NCI-H2171 treated with DMSO at 0.1 percent for 48 hours (cell line): ENCODE results near the gene KLHL17.
"Not testable (repeated sequence)": the region's sequence is repeated elsewhere in the genome, so short reads cannot be mapped to it uniquely, and the experiment has no call there.

Source experiments
- DNase-seq: peaks from one replicate; lab custom pipeline; 2025; lab: John Stamatoyannopoulos, UW

Gene KLHL17

DNA sequence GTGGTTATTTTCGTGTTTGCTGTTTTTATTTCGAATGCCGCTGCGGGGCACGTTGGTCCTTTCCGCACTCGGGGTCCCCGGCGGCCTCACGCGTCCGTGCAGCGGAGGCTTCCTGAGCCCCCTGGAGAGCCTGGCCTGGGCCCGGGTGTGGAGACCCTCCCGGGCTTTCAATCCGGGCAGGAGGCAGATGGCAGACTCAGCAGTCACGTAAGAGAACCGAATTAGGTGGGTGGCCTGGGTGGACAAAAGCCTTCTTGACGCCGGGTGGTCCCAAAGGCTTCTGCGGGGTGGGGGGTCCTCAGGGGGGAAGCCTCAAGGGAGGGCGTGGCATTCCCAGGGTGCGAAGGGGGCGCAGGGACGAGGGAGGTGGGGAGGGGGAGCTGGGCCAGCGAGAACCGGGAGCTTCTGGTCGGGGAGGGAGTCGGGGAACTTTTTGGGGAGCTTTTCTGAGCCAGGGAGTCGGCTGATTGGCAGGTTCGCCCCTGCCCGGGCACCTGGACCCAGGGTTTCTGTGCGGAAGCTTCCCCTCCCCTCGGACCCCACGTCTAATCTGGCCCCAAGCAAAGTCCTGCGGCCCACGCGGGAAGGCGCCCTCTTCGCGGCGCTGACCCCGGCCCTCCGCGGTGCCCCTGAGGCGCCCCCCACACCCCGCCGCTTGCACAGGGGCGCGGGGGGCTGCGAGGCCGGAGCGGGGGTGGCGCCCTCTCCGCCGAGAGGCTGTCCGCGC is 40.8 kb downstream of the KLHL17 start:
- DNase-seq = peak; percentile 56

DNA sequence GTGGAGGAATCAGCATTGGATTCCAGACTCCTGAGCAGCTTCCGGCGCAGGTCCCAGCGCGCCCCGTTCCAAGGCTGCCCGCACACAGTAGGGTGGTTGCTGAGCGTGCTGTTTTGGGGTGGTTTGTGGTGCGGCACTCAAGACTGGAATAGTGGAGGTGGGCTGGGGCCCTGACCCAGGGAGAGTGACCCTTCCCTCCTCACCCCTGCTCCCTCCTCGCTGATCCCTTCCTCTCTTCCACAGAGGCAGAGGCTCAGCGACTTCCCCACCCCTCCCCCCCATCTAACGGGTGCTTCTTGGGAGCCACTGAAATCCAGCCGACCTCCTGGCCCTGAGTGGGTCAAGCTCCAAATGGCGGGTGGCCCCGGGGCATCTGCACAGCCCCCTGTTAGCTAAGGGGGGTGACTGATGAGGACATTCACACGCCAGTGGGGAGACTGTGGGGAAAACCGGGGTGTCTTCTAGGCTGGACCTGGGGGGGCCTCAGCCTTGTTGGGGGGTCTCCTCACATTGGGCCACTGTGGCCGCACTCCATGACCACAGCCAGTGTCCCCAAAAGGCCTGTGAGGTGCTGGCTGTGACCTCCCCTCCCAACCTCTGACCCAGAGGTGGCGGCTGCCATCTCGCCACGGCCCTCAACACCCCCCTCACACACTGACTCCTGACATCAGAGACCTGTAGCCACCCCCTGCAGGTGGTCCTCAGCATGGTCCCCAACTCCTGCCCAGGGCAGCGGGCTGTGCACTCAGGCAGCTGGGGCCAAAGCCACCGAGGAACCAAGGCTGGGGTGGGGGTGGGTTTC is 43.4 kb downstream of the KLHL17 start:
- no peak for DNase-seq

DNA sequence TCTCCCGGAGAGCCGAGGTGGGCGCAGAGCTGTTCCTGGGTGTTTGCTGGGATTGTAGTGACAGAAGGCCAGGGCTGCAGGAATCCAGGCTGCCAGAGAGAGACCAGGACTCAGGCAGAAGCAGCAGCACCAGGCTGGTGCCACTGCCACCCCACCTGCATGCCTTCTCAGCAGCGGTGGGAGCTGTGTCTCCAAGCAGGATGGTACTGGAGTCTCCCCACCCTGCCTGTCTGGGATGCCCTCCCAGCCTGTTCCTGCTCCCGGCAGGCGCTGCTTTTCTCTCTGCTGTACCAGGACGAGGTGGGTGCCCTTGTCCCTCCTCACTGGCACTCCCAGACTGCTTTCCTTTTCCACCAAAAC is 44.0 kb downstream of the KLHL17 start:
- DNase-seq = no peak

DNA sequence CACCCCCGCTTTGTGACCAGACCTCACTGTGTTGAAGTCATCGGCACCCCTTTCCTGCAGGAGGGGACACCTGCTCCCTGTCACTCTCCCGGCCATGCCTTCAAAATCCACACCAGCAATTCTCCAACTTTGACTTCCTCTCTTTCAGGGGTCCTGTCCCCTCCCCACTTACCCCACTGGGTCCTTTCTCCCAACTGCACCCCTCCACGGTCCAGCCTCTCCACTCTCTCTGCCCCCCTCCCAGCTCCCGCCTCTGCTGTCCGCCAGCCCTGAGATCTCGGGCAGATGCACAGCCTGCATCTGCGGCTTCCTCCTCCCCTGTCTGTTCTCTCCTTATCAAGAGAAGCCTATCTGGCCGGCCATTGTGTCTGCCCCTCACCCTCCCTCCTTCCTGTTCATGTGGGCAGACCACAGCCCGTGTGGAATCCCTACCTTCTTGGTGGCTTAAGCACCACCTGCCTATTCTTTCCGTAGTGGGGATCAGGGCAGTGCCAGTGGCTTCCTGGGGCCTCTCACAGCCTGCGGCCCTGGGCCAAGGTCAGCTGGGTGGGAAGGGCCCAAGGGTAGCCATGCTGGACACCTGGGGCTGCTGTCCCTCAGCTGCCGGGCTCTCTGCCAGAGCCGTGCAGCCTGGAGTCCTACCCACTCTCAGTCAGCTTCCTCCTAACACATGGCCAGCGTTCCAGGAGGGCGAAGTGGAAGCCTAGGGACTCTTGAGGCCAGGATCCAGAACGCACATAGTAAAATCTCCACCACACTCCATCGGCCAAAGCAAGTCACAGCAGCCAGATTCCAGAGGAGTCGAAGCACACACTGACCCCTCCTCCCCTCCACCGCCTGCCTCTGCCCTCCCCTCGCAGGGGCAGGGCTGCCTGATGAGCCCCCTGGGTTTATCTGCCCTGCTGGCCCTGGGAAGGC is 44.7 kb downstream of the KLHL17 start:
- no peak for DNase-seq

DNA sequence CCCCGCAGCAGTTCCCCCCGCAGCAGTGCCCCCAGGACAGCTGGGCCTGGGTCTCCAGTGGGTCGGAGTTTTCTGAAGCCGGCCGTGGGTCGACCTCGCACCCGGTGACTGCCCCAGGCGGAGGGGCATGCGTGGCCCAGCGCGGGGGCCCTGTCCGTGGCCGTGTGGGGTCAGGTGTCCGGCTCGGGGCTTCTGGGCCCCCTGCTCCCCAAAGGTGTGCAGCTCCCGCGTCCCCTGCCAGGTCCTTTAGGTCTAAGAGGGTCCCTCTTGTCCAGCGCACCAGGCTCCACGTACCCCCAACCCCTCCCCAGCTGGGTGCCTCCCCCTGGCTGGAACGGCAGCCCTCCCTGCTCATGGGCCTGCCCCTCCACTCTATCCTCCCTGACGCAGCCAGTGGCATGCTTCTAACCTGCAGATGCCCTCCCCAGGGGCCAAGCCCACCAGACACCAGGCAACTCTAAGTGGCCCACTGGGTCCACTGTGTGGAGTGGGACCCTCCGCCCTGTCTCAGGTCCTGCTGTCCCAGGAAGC is 45.5 kb downstream of the KLHL17 start:
- DNase-seq = no peak

DNA sequence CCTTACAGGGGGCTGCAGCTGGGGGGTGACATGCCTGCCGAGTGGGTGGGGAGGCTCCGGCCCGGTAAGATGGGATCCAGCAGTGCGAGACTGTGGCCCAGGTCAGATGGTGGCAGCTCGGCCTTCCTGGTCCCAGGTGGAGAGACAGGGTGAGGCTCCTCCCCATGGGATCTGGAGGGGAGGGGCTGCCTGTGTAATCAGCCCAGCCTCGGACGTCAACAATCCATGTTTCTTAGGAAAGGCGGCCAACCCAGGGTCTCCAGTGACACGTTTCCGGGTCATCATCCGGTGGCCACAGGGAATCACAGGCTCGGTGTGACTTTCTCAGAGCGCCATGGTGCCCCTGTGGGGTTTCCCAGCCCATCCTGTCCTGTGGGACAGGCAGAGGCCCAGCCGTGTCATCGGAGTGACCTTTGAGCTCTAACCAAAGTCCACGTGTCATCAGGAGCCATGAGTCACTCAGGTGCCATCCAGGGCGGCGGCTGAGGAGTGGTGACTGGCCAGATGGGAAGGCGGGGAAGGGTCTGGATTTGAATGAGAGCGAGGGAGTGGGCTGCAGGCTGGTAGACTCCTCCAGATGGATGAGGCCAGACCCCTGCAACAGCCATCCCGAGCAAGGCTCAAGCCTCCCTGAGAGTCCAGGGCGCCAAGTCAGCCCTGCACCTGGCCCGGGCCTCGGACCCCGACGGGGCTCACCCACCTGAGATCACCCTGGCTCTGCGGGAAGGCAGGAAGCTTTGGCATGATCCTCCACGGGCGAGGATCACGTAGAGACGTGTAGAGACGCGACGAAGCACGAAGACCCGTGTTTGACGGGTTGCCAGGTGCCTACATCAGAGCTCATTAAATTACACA is 46.1 kb downstream of the KLHL17 start:
- DNase-seq = no peak

DNA sequence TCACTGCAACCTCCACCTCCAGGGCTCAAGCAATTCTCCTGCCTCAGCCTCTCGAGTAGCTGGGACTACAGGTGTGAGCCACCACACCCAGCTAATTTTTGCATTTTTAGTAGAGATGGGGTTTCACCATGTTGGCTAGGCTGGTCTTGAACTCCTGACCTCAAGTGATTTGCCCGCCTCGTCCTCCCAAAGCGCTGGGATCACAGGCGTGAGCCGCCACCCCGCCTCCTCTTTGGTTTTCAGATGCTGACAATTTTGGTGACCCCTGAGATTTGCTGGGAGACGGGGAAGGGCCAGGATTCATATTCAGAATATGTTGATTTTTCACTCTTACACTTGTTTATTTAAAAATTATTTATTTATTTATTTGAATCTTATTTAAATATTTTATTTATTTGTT is 49.7 kb downstream of the KLHL17 start:
- not testable (repeated sequence) for DNase-seq

DNA sequence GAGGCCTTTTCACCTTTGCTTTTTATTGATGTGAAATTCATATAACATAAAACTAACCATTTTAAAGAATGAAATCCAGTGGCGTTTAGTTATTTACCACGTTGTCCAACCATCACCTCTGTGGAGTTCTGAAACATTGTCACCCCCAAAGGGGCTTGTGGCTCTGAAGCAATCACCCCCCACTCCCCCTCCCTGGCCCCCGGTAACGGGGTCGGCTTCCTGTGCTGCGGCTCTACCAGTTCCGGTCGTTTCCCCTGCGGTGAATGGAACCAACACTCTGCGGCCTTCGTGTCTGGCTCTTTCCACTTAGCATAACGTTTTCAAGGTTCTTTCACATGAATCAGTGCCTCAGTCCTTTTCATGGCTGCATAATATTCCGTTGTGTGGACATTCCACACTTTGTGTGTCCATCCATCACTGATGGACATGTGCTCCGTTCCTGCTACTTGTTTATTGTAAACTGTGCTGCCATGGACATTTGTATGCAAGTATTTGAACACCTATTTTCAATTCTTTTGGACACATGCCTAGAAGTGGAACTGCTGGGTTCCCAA is 51.1 kb downstream of the KLHL17 start:
- no peak for DNase-seq

DNA sequence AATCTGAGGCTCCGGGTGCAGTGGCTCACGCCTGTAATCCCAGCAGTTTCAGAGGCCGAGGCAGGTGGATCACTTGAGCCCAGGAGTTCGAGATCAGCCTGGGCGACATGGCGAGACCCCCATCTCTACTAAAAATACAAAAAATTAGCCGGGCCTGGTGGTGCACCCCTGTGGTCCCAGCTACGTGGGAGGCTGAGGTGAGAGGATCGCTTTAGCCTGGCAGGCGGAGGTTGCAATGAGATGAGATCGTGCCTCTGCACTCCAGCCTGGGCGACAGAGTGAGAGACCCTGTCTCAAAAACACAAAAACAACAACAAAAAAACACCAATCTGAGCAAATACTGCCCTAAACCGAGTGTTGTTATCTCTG is 52.3 kb downstream of the KLHL17 start:
- not testable (repeated sequence) for DNase-seq

DNA sequence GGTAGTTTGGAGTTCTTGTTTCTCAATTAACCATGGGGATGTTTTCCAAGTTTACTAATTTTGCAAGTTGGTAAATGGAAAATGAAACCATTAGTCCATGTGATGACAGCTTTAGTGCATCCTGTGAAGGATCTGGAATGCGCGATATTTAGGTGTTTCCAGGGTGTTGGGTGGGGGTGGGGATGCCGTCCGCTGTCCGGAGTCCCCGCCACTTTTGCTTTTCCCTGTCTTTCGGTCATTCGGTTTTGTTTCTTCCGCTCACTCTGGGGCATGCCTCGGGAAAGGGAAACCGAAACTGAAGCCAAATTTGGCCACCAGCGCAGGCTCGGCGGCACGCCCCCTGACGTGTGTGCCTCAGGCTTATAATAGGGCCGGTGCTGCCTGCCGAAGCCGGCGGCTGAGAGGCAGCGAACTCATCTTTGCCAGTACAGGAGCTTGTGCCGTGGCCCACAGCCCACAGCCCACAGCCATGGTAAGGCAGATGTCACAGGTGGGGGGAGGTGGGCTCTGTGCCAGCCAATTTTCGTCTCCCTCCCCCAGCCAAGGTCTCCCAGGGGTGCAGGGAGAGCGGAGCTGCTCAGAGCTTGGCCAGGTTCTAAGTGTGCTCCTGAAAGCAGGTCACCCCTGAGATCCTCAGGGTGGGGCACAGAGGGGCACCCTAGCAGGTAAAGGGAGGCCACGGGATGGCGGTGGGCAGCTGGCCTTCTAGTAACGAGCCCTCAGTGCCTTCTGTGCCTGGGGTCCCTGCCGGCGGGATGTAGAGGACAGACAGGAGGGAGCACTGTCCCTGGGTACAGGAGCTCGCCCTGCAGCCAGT is 52.9 kb downstream of the KLHL17 start, which contains the start of gene ISG15:
Gene ISG15 (plus strand): TSS at position 393 of the 817 bp plus-strand sequence. CDS start 77 bp downstream, at position 470.
- peak; percentile 60 for DNase-seq

DNA sequence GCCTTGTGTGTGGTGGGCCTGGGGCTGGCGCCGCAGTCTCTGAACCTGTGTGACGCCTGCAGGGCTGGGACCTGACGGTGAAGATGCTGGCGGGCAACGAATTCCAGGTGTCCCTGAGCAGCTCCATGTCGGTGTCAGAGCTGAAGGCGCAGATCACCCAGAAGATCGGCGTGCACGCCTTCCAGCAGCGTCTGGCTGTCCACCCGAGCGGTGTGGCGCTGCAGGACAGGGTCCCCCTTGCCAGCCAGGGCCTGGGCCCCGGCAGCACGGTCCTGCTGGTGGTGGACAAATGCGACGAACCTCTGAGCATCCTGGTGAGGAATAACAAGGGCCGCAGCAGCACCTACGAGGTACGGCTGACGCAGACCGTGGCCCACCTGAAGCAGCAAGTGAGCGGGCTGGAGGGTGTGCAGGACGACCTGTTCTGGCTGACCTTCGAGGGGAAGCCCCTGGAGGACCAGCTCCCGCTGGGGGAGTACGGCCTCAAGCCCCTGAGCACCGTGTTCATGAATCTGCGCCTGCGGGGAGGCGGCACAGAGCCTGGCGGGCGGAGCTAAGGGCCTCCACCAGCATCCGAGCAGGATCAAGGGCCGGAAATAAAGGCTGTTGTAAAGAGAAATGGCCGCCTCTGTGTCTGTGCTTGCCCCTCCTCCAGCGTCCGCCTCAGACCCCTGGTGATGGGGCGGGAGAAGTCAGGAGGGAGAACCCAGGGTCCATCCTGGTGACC is 53.7 kb downstream of the KLHL17 start:
- no peak for DNase-seq

DNA sequence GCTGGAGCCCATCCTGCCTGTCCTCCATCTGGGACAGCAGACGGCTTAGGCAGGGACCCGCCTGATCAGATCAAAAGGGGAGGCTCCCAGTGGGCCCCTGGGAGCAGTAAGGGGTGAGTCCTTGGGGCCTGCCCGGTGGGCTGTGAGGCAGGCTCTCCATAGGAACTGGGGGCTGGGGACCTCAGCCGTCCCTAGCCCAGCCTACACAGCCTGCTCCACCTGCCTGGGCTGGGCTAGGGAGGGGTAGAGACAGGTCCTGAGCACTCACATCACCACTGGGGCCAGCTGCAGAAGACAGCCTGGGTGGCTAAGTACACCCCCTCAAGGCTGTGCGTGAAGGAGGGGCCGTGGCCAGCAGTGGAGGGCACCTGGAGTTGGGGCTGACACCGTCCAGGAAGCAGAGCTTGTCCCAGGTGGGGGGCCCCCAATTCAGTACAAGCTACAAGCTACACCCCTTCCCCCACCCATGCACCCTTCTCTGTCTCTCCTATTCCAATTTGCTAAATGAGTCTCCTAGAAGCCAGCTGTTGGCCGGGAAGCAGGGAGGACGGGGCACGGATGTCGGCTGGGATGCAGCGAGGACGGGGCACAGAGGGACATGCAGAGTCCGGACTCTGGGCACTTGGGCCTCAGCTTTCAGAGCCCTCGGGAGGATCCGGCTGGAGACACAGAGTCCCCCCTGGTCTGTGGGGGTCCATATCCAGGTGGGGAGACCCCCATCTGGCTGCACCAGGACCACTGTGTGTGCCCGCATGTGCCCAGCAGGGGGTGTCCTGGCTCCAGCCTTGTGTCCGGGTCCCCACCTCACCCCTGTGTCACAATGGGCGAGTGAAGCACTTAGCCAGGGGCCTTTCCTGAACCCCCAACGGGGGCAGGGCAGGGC is 54.7 kb downstream of the KLHL17 start:
- peak; percentile 65 for DNase-seq
